Iris pigment epithelial cell (primary cell): ENCODE results near the gene GRB7.
"Not testable (repeated sequence)": the region's sequence is repeated elsewhere in the genome, so short reads cannot be mapped to it uniquely, and the experiment has no call there.

Experiments used
- DNase-seq: peaks from one replicate; pipeline ENCODE4 v3.0.0-alpha.2; 2011; ENCODE audit warnings: low read depth

The GRB7 gene

GRCh38 chr17:39732586-39732985 lies 5.2 kb upstream of the GRB7 start:
- DNase-seq: no peak

GRCh38 chr17:39735882-39736281 lies 1.9 kb upstream of the GRB7 start:
- no peak for DNase-seq

- no peak for DNase-seq
These were observed 1.2 kb upstream of the GRB7 start for GRCh38 chr17:39736319-39737165.

- no peak for DNase-seq
These were observed 455 bp upstream of the GRB7 start for GRCh38 chr17:39737206-39737759.

- no peak for DNase-seq
These were observed 797 bp downstream of the GRB7 start for GRCh38 chr17:39738568-39738901.

- peak; percentile 24 for DNase-seq
These were observed 1.5 kb downstream of the GRB7 start for GRCh38 chr17:39738983-39739884.

- DNase-seq: no peak
These were observed 2.2 kb downstream of the GRB7 start for GRCh38 chr17:39739885-39740356.

GRCh38 chr17:39740357-39741111 lies 2.8 kb downstream of the GRB7 start:
- DNase-seq: peak; percentile 58

GRCh38 chr17:39742126-39742855 lies 4.6 kb downstream of the GRB7 start:
- DNase-seq: no peak

- DNase-seq: no peak
These were observed 5.2 kb downstream of the GRB7 start for GRCh38 chr17:39742856-39743436.

- DNase-seq: no peak
These were observed 6.5 kb downstream of the GRB7 start for GRCh38 chr17:39744075-39744835.

- DNase-seq: no peak
These were observed 7.1 kb downstream of the GRB7 start for GRCh38 chr17:39744836-39745215.

GRCh38 chr17:39745335-39746144 lies 7.8 kb downstream of the GRB7 start:
- no peak for DNase-seq

GRCh38 chr17:39746145-39746461 lies 8.4 kb downstream of the GRB7 start:
- no peak for DNase-seq

- DNase-seq: no peak
These were observed 10.0 kb downstream of the GRB7 start for GRCh38 chr17:39747745-39748144.

- DNase-seq: not testable (repeated sequence)
These were observed 10.8 kb downstream of the GRB7 start for GRCh38 chr17:39748444-39749034.

GRCh38 chr17:39750131-39751015 lies 12.6 kb downstream of the GRB7 start:
- no peak for DNase-seq

- DNase-seq: no peak
These were observed 13.3 kb downstream of the GRB7 start for GRCh38 chr17:39751016-39751543.
